MCF 10A (cell line): ENCODE results near the gene RRAGD. TPM values are rescaled to one million over a fixed set of nuclear protein-coding genes. Genes with fewer than 3 reads are reported as not detected.

ENCODE experiments used
- BruUV-seq: library from RNA; stranded (reverse); fragments of 400-500 nt; replicated peaks from 2 replicates; lab custom pipeline; 2021; lab: Mats Ljungman, UMichigan
- CTCF ChIA-PET: fragments of 300-600 bp; sonication (Branson Sonifier 250); formaldehyde crosslinking; extraction: SDS; loops from one replicate; lab custom pipeline; 2021; ENCODE audit warnings: antibody characterized with exemption, inconsistent platforms; lab: Yijun Ruan, JAX
- POLR2A ChIA-PET: fragments of 300-600, 350-650 bp; sonication (Branson Sonifier 250); formaldehyde crosslinking; extraction: SDS; loops from one replicate; lab custom pipeline; 2020; ENCODE audit warnings: antibody characterized with exemption, inconsistent platforms; lab: Yijun Ruan, JAX
- DNase-seq: peaks from one replicate; pipeline ENCODE4 v3.0.0-alpha.2; 2018; ENCODE audit not compliant: unreplicated experiment
- H3K27ac Mint-ChIP-seq: one replicate; pipeline ENCODE4 v1.8.0; 2022; ENCODE audit warnings: mild to moderate bottlenecking, low read depth, mixed read lengths; ENCODE audit not compliant: unreplicated experiment
- H3K27me3 Mint-ChIP-seq: one replicate; pipeline ENCODE4 v1.8.0; 2022; ENCODE audit warnings: mixed read lengths; ENCODE audit not compliant: insufficient read depth, unreplicated experiment
- H3K36me3 Mint-ChIP-seq: one replicate; pipeline ENCODE4 v1.8.0; 2022; ENCODE audit warnings: mild to moderate bottlenecking, moderate library complexity, mixed read lengths; ENCODE audit not compliant: insufficient read depth, unreplicated experiment
- H3K4me1 Mint-ChIP-seq: one replicate; pipeline ENCODE4 v1.8.0; 2022; ENCODE audit warnings: mixed read lengths; ENCODE audit not compliant: insufficient read depth, unreplicated experiment
- H3K4me3 Mint-ChIP-seq: one replicate; pipeline ENCODE4 v1.8.0; 2022; ENCODE audit warnings: mild to moderate bottlenecking, moderate library complexity, mixed read lengths; ENCODE audit not compliant: unreplicated experiment
- H3K9me3 Mint-ChIP-seq: one replicate; pipeline ENCODE4 v1.8.0; 2022; ENCODE audit warnings: mixed read lengths; ENCODE audit not compliant: unreplicated experiment
- intact Hi-C: fragments of 100-400 bp; cut with micrococcal nuclease; formaldehyde crosslinking; loops from 2 replicates; pipeline ENCODE4 v1.14.1; 2022
- total RNA-seq: library from RNA; stranded (reverse); gene quantifications from 2 replicates; pipeline ENCODE4 v1.2.3, GENCODE V29; 2022
- TF ChIP-seq, protein P1 (sequence below): fragments of 200-600 bp; IDR thresholded peaks from one replicate; pipeline ENCODE4 v1.8.0; 2022; ENCODE audit warnings: antibody characterized with exemption, mild to moderate bottlenecking; ENCODE audit not compliant: unreplicated experiment

RRAGD gene
- total RNA-seq, 1 experiment from 2014 or later: 0.33 TPM

DNA sequence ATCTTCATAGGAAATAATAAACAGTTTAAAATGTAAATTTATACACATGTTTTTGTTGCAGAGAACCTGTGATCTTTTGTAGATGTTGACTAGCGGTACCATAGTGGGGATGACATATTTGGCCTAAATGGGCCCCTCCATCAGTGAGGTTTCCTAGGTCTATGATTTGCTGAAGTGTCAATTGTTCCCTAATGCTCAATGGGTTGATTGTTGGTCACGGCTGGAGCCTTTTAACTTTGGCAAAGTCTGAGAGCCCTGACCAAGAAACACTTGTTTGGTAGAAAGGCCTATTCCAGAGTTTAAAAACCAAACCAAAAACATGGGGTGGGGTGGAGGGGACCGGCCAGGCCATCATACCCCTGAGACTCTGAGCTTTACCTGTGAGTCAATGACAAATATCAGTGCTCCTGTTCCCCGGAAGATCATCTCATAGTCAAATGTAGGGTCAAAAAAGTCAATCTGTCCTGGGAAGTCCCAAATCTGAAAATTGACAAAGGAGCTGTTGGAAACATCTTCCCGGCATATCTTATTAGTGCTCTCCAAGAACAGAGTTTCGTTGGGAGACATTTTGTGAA, 25.1 kb downstream of the RRAGD start:
- H3K9me3 Mint-ChIP-seq: no peaks in the 10 kb centered on the region
- peaks cover 6% of the 10 kb centered on the region for H3K4me1 Mint-ChIP-seq
- intact Hi-C loops: no loop called here
- H3K27ac Mint-ChIP-seq: no peak overlapping the region
- H3K27me3 Mint-ChIP-seq: no peaks in the 10 kb centered on the region
- H3K36me3 Mint-ChIP-seq: no peaks in the 10 kb centered on the region
- no TSS peak for BruUV-seq
- no peak overlapping the region for H3K4me3 Mint-ChIP-seq
- ChIA-PET CTCF (interaction anchor here (1.6 kb wide), 1 partner anchor 15 kb away, joined by 4 read pairs; no protein-coding TSS in a partner anchor), POLR2A (no interaction called here)
- TF ChIP-seq, protein P1, sequence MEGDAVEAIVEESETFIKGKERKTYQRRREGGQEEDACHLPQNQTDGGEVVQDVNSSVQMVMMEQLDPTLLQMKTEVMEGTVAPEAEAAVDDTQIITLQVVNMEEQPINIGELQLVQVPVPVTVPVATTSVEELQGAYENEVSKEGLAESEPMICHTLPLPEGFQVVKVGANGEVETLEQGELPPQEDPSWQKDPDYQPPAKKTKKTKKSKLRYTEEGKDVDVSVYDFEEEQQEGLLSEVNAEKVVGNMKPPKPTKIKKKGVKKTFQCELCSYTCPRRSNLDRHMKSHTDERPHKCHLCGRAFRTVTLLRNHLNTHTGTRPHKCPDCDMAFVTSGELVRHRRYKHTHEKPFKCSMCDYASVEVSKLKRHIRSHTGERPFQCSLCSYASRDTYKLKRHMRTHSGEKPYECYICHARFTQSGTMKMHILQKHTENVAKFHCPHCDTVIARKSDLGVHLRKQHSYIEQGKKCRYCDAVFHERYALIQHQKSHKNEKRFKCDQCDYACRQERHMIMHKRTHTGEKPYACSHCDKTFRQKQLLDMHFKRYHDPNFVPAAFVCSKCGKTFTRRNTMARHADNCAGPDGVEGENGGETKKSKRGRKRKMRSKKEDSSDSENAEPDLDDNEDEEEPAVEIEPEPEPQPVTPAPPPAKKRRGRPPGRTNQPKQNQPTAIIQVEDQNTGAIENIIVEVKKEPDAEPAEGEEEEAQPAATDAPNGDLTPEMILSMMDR: no peak
- DNase-seq: no peak

DNA sequence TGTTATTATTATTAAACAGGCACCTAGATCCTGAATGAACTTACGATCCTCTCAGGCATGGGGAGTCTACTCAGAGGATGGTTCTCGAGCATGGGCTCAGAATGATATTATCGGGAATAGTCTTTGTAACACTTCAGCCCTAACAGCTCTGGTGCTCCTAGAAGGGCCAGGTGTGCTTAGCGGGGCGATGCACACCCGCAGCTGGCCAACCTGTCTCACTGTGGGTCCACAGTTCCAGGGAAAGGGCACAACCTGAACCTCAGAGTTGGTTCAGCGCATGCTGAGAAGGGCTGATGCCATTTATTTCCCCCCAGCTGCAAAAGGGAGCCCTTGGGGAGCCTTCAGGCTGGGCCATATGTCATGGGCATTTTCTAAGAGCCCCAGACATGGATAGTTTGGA, 26.2 kb downstream of the RRAGD start:
- H3K4me1 Mint-ChIP-seq: peaks cover 6% of the 10 kb centered on the region
- intact Hi-C loops: no loop called here
- no peaks in the 10 kb centered on the region for H3K27me3 Mint-ChIP-seq
- H3K36me3 Mint-ChIP-seq: no peaks in the 10 kb centered on the region
- BruUV-seq: no TSS peak
- TF ChIP-seq, protein P1: no peak
- POLR2A ChIA-PET: no interaction called here
- CTCF ChIA-PET: interaction anchor here (0.6 to 2.8 kb wide), 4 partner anchors 14 to 144 kb away, joined by 3 to 16 read pairs (median 4); no protein-coding TSS in a partner anchor
- no peak for DNase-seq
- no peaks in the 10 kb centered on the region for H3K9me3 Mint-ChIP-seq
- H3K27ac Mint-ChIP-seq: no peak overlapping the region
- H3K4me3 Mint-ChIP-seq: no peak overlapping the region

DNA sequence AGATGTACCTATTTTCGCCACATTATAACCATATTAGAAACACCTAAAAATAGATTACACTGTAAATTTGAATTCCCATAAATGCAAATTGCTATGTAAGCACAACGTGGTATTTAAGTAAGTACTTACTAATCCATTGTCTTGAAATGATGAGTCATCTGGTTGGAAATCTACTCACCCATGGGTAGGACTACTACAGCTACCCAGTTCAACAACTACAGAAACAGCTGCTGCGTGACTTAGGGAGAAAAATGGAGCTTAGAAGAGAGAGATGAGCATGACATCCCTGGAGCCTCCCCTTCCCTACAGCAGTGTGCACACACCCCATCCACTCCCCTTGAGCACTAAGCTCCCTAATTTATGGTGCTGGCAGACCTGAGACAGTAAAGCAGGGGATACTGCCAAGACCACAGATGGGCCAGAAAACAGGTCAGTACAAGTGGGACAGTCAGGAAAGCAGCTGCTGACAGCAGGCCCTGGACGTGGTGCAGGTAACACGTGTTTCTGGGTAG, 26.9 kb downstream of the RRAGD start:
- H3K27me3 Mint-ChIP-seq: no peaks in the 10 kb centered on the region
- H3K36me3 Mint-ChIP-seq: no peaks in the 10 kb centered on the region
- POLR2A ChIA-PET: no interaction called here
- CTCF ChIA-PET: interaction anchor here (0.6 to 2.8 kb wide), 4 partner anchors 13 to 26 kb away, joined by 3 to 16 read pairs (median 4); no protein-coding TSS in a partner anchor
- H3K4me3 Mint-ChIP-seq: no peak overlapping the region
- TF ChIP-seq, protein P1: no peak
- no peak overlapping the region for H3K27ac Mint-ChIP-seq
- intact Hi-C loops: no loop called here
- H3K9me3 Mint-ChIP-seq: no peaks in the 10 kb centered on the region
- peaks cover 6% of the 10 kb centered on the region for H3K4me1 Mint-ChIP-seq
- DNase-seq: peak; percentile 76
- BruUV-seq: no TSS peak

DNA sequence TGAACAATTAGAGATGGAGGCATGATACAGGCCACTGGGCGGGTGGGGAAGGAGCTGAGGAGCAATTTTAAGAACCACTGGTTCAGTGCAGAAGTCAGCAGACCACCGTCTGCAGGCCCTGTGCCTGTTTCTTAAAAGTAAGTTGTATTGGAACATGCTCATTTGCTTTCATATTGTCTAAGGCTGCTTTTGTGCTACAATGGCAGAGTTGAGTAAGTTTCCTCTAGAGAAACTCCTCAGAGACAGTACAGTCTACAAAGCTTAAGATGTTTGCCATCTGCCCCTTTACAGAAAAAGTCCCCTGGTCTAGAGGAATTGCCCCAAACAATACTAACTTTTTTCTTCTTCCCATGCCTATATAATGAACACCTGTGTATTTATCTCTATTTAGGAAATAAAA, 31.0 kb downstream of the RRAGD start:
- ChIA-PET POLR2A (no interaction called here), CTCF (interaction anchor here (0.6 to 2.1 kb wide), 3 partner anchors 9 to 51 kb away, joined by 3 to 12 read pairs (median 3); no protein-coding TSS in a partner anchor)
- Mint-ChIP-seq H3K4me1 (peaks cover 6% of the 10 kb centered on the region), H3K4me3 (no peak overlapping the region), H3K27ac (no peak overlapping the region), H3K9me3 (no peaks in the 10 kb centered on the region), H3K27me3 (no peaks in the 10 kb centered on the region), H3K36me3 (no peaks in the 10 kb centered on the region)
- DNase-seq: no peak
- intact Hi-C loops: no loop called here
- BruUV-seq: no TSS peak
- TF ChIP-seq, protein P1: no peak
